Sigmoid colon (tissue), 3 donors: ENCODE measurements around the gene LHX6.

Experiments used
- POLR2A ChIP-seq, 2 donors: fragments of 450-650 bp; IDR thresholded peaks; one replicate each; pipeline ENCODE4 v1.6.1; 2016; ENCODE audit warnings: antibody characterized with exemption in 2 of 2, mild to moderate bottlenecking in 2 of 2, moderate library complexity in 2 of 2
- TF ChIP-seq, protein P1 (sequence below), 4 experiments: fragments of 450-650 bp in 3 of 4; fragments of 200-600 bp in 1 of 4; IDR thresholded peaks; one replicate each; pipeline ENCODE4 v1.5.1; 2016 to 2019; ENCODE audit warnings: antibody characterized with exemption in 4 of 4, mild to moderate bottlenecking in 3 of 4, moderate library complexity in 2 of 4

DNA sequence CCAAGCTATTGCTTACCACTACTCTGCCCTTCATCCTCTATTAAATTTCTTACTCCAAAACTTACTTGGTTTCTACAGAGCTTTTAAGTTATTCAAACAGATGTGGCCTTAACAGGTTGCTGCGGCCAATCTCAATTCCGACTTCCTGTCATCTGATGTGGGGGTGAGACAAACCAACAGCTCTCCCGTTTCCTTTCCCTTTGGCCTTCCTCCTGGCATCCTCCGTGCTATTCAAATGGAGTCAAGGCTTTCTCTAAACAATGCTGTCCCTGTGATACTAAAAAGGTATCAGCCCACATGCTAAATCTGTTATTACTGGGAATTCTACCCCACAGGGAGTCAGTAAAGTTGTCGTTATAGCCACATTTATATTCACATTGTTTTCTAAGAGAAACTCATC, 24.0 kb upstream of the LHX6 start:
- TF ChIP-seq POLR2A (IDR thresholded peaks at IDR 0.05): no peak
- TF ChIP-seq, protein P1, sequence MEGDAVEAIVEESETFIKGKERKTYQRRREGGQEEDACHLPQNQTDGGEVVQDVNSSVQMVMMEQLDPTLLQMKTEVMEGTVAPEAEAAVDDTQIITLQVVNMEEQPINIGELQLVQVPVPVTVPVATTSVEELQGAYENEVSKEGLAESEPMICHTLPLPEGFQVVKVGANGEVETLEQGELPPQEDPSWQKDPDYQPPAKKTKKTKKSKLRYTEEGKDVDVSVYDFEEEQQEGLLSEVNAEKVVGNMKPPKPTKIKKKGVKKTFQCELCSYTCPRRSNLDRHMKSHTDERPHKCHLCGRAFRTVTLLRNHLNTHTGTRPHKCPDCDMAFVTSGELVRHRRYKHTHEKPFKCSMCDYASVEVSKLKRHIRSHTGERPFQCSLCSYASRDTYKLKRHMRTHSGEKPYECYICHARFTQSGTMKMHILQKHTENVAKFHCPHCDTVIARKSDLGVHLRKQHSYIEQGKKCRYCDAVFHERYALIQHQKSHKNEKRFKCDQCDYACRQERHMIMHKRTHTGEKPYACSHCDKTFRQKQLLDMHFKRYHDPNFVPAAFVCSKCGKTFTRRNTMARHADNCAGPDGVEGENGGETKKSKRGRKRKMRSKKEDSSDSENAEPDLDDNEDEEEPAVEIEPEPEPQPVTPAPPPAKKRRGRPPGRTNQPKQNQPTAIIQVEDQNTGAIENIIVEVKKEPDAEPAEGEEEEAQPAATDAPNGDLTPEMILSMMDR (IDR thresholded peaks at IDR 0.05): no peak
